Measurements from ENCODE around the gene SLC9A7.
"Not testable (repeated sequence)": the region's sequence is repeated elsewhere in the genome, so short reads cannot be mapped to it uniquely, and the experiment has no call there.

Gene SLC9A7

GRCh38 chrX:46754586-46755061, 4.3 kb downstream of the SLC9A7 start:
- no peak for DNase-seq (ENCODE audit: low read depth in 2 of 2, low spot score in 1 of 2)

- no peak for DNase-seq (ENCODE audit: low read depth in 2 of 2, low spot score in 1 of 2)
These were observed 4.9 kb downstream of the SLC9A7 start for GRCh38 chrX:46754036-46754435.

- no peak for DNase-seq (ENCODE audit: low read depth in 2 of 2, low spot score in 1 of 2)
These were observed 8.0 kb downstream of the SLC9A7 start for GRCh38 chrX:46750889-46751288.

- DNase-seq (ENCODE audit: low read depth in 2 of 2, low spot score in 1 of 2), result no peak
These were observed 14.9 kb downstream of the SLC9A7 start for GRCh38 chrX:46744009-46744408.

- DNase-seq (ENCODE audit: low read depth in 2 of 2, low spot score in 1 of 2), result no peak
These were observed 15.9 kb downstream of the SLC9A7 start for GRCh38 chrX:46743046-46743445.

- DNase-seq (ENCODE audit: low read depth in 2 of 2, low spot score in 1 of 2), result no peak
These were observed 19.2 kb downstream of the SLC9A7 start for GRCh38 chrX:46739736-46740135.

- no peak for DNase-seq (ENCODE audit: low read depth in 2 of 2, low spot score in 1 of 2)
These were observed 21.5 kb downstream of the SLC9A7 start for GRCh38 chrX:46737462-46737861.

- no peak for DNase-seq (ENCODE audit: low read depth in 2 of 2, low spot score in 1 of 2)
These were observed 21.9 kb downstream of the SLC9A7 start for GRCh38 chrX:46737041-46737440.

- DNase-seq (ENCODE audit: low read depth in 2 of 2, low spot score in 1 of 2), result no peak
These were observed 23.3 kb downstream of the SLC9A7 start for GRCh38 chrX:46735622-46736021.

GRCh38 chrX:46733226-46733625, 25.7 kb downstream of the SLC9A7 start:
- no peak for DNase-seq (ENCODE audit: low read depth in 2 of 2, low spot score in 1 of 2)

GRCh38 chrX:46730765-46731164, 28.2 kb downstream of the SLC9A7 start:
- DNase-seq (ENCODE audit: low read depth in 2 of 2, low spot score in 1 of 2), result no peak

GRCh38 chrX:46727441-46727840, 31.5 kb downstream of the SLC9A7 start:
- DNase-seq (ENCODE audit: low read depth in 2 of 2, low spot score in 1 of 2), result no peak

- not testable (repeated sequence) for DNase-seq (ENCODE audit: low read depth in 2 of 2, low spot score in 1 of 2)
These were observed 35.4 kb downstream of the SLC9A7 start for GRCh38 chrX:46723569-46723927.

- DNase-seq (ENCODE audit: low read depth in 2 of 2, low spot score in 1 of 2), result no peak
These were observed 36.0 kb downstream of the SLC9A7 start for GRCh38 chrX:46722742-46723568.

- no peak for DNase-seq (ENCODE audit: low read depth in 2 of 2, low spot score in 1 of 2)
These were observed 42.1 kb downstream of the SLC9A7 start for GRCh38 chrX:46716796-46717195.

GRCh38 chrX:46715997-46716396, 42.9 kb downstream of the SLC9A7 start:
- no peak for DNase-seq (ENCODE audit: low read depth in 2 of 2, low spot score in 1 of 2)

- no peak for DNase-seq (ENCODE audit: low read depth in 2 of 2, low spot score in 1 of 2)
These were observed 43.4 kb downstream of the SLC9A7 start for GRCh38 chrX:46715530-46715929.

- DNase-seq (ENCODE audit: low read depth in 2 of 2, low spot score in 1 of 2), result no peak
These were observed 45.0 kb downstream of the SLC9A7 start for GRCh38 chrX:46713672-46714490.

- DNase-seq (ENCODE audit: low read depth in 2 of 2, low spot score in 1 of 2), result no peak
These were observed 46.2 kb downstream of the SLC9A7 start for GRCh38 chrX:46712764-46713163.

- DNase-seq (ENCODE audit: low read depth in 2 of 2, low spot score in 1 of 2), result no peak
These were observed 47.8 kb downstream of the SLC9A7 start for GRCh38 chrX:46710927-46711623.

GRCh38 chrX:46710425-46710824, 48.5 kb downstream of the SLC9A7 start:
- no peak for DNase-seq (ENCODE audit: low read depth in 2 of 2, low spot score in 1 of 2)
